ENCODE data around the gene MRPL23.

The MRPL23 gene

GRCh38 chr11:1998290-1998689, 51.2 kb downstream of the MRPL23 start:
- no peak for DNase-seq

GRCh38 chr11:1998861-1999260, 51.7 kb downstream of the MRPL23 start:
- DNase-seq: no peak

GRCh38 chr11:2002042-2002776, 55.1 kb downstream of the MRPL23 start:
- no peak for DNase-seq

- DNase-seq: no peak
These were observed 55.7 kb downstream of the MRPL23 start for GRCh38 chr11:2002807-2003206.

GRCh38 chr11:2004466-2004865, 57.3 kb downstream of the MRPL23 start:
- no peak for DNase-seq

Measured in NCI-H510A (cell line).